Measurements from ENCODE around the gene RHBDD2. TPM values are rescaled to one million over a fixed set of nuclear protein-coding genes. Genes with fewer than 3 reads are reported as not detected.
A peak's percentile ranks its signal among the peaks of the same experiment; 100 is the strongest.

The RHBDD2 gene
- total and polyA plus RNA-seq, 9 of the 15 experiments (the other 6 are each of a cell fraction or from before 2014, with no cell fraction given), result 3.3 to 36.7 (median 17.9) TPM

DNA sequence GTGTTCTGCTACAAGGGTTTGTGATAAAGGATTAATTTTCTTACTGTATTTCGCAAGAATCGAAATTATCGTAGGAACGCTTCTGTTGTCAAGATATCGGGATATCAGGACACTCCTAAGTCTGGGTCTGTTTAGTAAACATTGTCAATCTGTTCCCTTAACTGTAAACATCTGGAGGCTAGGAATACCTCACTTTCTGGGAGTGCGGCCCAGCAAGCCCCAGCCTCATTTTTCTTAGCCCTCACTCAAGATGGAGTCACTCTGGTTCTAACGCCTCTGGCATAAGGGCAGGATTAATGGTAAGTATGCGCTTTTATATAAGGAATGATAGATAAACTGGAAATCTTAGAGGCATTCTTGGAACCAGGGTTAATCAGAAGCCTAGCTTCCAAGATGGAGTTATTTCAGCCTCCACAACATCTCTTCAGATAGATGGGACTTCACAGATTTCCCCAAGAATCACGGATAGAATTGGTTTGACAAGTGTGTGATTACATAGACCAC is 35.2 kb upstream of the RHBDD2 start (continued):
- TF ChIP-seq, protein P1, sequence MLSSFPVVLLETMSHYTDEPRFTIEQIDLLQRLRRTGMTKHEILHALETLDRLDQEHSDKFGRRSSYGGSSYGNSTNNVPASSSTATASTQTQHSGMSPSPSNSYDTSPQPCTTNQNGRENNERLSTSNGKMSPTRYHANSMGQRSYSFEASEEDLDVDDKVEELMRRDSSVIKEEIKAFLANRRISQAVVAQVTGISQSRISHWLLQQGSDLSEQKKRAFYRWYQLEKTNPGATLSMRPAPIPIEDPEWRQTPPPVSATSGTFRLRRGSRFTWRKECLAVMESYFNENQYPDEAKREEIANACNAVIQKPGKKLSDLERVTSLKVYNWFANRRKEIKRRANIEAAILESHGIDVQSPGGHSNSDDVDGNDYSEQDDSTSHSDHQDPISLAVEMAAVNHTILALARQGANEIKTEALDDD (IDR thresholded peaks at IDR 0.05), result no peak
- TF ChIP-seq, protein P2, sequence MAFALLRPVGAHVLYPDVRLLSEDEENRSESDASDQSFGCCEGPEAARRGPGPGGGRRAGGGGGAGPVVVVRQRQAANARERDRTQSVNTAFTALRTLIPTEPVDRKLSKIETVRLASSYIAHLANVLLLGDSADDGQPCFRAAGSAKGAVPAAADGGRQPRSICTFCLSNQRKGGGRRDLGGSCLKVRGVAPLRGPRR (CRISPR knock-in tag; IDR thresholded peaks at IDR 0.05), result 0 out of 2 replicates have a peak, but pooled peaks have one; percentile 48
- TF ChIP-seq, protein P3, sequence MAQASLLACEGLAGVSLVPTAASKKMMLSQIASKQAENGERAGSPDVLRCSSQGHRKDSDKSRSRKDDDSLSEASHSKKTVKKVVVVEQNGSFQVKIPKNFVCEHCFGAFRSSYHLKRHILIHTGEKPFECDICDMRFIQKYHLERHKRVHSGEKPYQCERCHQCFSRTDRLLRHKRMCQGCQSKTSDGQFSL (CRISPR knock-in tag; IDR thresholded peaks at IDR 0.05), result no peak
- TF ChIP-seq, protein P3 (tag; IDR thresholded peaks at IDR 0.05), result peak in 1 of 2 experiments; percentile 96; a peak in 2 of 4 replicates
- TF ChIP-seq, protein P4, sequence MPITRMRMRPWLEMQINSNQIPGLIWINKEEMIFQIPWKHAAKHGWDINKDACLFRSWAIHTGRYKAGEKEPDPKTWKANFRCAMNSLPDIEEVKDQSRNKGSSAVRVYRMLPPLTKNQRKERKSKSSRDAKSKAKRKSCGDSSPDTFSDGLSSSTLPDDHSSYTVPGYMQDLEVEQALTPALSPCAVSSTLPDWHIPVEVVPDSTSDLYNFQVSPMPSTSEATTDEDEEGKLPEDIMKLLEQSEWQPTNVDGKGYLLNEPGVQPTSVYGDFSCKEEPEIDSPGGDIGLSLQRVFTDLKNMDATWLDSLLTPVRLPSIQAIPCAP (CRISPR knock-in tag; IDR thresholded peaks at IDR 0.05; ENCODE audit: borderline replicate concordance), result no peak
- TF ChIP-seq, protein P5, sequence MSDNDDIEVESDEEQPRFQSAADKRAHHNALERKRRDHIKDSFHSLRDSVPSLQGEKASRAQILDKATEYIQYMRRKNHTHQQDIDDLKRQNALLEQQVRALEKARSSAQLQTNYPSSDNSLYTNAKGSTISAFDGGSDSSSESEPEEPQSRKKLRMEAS (CRISPR knock-in tag; IDR thresholded peaks at IDR 0.05), result no peak
- TF ChIP-seq ZNF134 (CRISPR knock-in tag; conservative IDR thresholded peaks at IDR 0.05) (peak; percentile 70), MCM2 (IDR thresholded peaks at IDR 0.05; ENCODE audit: low read depth) (no peak), HNRNPLL (IDR thresholded peaks at IDR 0.05; ENCODE audit: low read depth, low read length, poor library complexity, severe bottlenecking) (no peak), ZNF143 (CRISPR knock-in tag; IDR thresholded peaks at IDR 0.05) (no peak), ERF (CRISPR knock-in tag; IDR thresholded peaks at IDR 0.05) (peak; percentile 91; the same call in 1 of the 2 replicates), ZNF695 (CRISPR knock-in tag; IDR thresholded peaks at IDR 0.05) (no peak), BCOR (IDR thresholded peaks at IDR 0.05) (no peak), NCOR1 (IDR thresholded peaks at IDR 0.05) (no peak), BCL6 (CRISPR knock-in tag; IDR thresholded peaks at IDR 0.05) (peak; percentile 88)
- TF ChIP-seq, protein P6, sequence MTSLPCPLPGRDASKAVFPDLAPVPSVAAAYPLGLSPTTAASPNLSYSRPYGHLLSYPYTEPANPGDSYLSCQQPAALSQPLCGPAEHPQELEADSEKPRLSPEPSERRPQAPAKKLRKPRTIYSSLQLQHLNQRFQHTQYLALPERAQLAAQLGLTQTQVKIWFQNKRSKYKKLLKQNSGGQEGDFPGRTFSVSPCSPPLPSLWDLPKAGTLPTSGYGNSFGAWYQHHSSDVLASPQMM (CRISPR knock-in tag; IDR thresholded peaks at IDR 0.05), result no peak
- TF ChIP-seq, protein P7, sequence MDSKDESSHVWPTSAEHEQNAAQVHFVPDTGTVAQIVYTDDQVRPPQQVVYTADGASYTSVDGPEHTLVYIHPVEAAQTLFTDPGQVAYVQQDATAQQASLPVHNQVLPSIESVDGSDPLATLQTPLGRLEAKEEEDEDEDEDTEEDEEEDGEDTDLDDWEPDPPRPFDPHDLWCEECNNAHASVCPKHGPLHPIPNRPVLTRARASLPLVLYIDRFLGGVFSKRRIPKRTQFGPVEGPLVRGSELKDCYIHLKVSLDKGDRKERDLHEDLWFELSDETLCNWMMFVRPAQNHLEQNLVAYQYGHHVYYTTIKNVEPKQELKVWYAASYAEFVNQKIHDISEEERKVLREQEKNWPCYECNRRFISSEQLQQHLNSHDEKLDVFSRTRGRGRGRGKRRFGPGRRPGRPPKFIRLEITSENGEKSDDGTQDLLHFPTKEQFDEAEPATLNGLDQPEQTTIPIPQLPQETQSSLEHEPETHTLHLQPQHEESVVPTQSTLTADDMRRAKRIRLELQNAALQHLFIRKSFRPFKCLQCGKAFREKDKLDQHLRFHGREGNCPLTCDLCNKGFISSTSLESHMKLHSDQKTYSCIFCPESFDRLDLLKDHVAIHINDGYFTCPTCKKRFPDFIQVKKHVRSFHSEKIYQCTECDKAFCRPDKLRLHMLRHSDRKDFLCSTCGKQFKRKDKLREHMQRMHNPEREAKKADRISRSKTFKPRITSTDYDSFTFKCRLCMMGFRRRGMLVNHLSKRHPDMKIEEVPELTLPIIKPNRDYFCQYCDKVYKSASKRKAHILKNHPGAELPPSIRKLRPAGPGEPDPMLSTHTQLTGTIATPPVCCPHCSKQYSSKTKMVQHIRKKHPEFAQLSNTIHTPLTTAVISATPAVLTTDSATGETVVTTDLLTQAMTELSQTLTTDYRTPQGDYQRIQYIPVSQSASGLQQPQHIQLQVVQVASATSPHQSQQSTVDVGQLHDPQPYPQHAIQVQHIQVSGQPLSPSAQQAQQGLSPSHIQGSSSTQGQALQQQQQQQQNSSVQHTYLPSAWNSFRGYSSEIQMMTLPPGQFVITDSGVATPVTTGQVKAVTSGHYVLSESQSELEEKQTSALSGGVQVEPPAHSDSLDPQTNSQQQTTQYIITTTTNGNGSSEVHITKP (IDR thresholded peaks at IDR 0.05; ENCODE audit: partially characterized antibody), result no peak
- TF ChIP-seq, protein P8, sequence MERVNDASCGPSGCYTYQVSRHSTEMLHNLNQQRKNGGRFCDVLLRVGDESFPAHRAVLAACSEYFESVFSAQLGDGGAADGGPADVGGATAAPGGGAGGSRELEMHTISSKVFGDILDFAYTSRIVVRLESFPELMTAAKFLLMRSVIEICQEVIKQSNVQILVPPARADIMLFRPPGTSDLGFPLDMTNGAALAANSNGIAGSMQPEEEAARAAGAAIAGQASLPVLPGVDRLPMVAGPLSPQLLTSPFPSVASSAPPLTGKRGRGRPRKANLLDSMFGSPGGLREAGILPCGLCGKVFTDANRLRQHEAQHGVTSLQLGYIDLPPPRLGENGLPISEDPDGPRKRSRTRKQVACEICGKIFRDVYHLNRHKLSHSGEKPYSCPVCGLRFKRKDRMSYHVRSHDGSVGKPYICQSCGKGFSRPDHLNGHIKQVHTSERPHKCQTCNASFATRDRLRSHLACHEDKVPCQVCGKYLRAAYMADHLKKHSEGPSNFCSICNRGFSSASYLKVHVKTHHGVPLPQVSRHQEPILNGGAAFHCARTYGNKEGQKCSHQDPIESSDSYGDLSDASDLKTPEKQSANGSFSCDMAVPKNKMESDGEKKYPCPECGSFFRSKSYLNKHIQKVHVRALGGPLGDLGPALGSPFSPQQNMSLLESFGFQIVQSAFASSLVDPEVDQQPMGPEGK (CRISPR knock-in tag; IDR thresholded peaks at IDR 0.05; ENCODE audit: borderline replicate concordance), result peak; percentile 80; the same call in 1 of the 2 replicates

All from K562 (cell line).